HepG2 (cell line): ENCODE results near the gene L3MBTL1. TPM values are rescaled to one million over a fixed set of nuclear protein-coding genes. Genes with fewer than 3 reads are reported as not detected.

Source experiments
- ATF7-NPFF ChIP-seq: sonication (generic); formaldehyde crosslinking; IDR thresholded peaks from 2 replicates; pipeline ENCODE4 v1.8.1; 2023; ENCODE audit warnings: mild to moderate bottlenecking, low read depth, missing genetic modification reagents, moderate library complexity
- FOXK2 ChIP-seq: fragments of 450-650 bp; IDR thresholded peaks from 2 replicates; pipeline ENCODE4 v1.6.1; 2016
- IRF9 ChIP-seq: sonication (generic); formaldehyde crosslinking; IDR thresholded peaks from 2 replicates; pipeline ENCODE4 v1.8.0; 2022; ENCODE audit warnings: missing genetic modification reagents, mild to moderate bottlenecking, borderline replicate concordance
- MAFG ChIP-seq: sonication (generic); formaldehyde crosslinking; IDR thresholded peaks from 2 replicates; pipeline ENCODE4 v1.5.1; 2020; ENCODE audit warnings: mild to moderate bottlenecking, missing genetic modification reagents
- MYNN ChIP-seq: sonication (generic); formaldehyde crosslinking; IDR thresholded peaks from 2 replicates; pipeline ENCODE4 v1.4.0; 2020; ENCODE audit warnings: mild to moderate bottlenecking, low read depth, missing genetic modification reagents
- PCBP1 ChIP-seq: fragments of 200-400 bp; formaldehyde crosslinking; IDR thresholded peaks from 2 replicates; pipeline ENCODE4 v1.6.1; 2017; ENCODE audit warnings: mild to moderate bottlenecking, low read depth, low read length, borderline replicate concordance
- SRSF1 ChIP-seq: fragments of 200-400 bp; formaldehyde crosslinking; optimal IDR thresholded peaks from 2 replicates; pipeline ENCODE3; 2017; ENCODE audit warnings: mild to moderate bottlenecking, low read depth, low read length, moderate library complexity
- TCF7 ChIP-seq: sonication (generic); IDR thresholded peaks from 2 replicates; pipeline ENCODE4 v1.6.1; 2016; ENCODE audit warnings: antibody characterized with exemption, low read depth
- TFAP4 ChIP-seq: sonication (generic); IDR thresholded peaks from 2 replicates; pipeline ENCODE4 v1.6.1; 2016; ENCODE audit warnings: low read depth, borderline replicate concordance
- THAP11 ChIP-seq: IDR thresholded peaks from 2 replicates; pipeline ENCODE4 v1.6.1; 2016; ENCODE audit warnings: missing biosample characterization, missing genetic modification reagents
- THAP8 ChIP-seq: sonication (generic); formaldehyde crosslinking; IDR thresholded peaks from 2 replicates; pipeline ENCODE4 v1.5.1; 2020; ENCODE audit warnings: missing genetic modification reagents, mild to moderate bottlenecking, borderline replicate concordance
- ZBTB33 ChIP-seq: sonication (generic); formaldehyde crosslinking; IDR thresholded peaks from 2 replicates; pipeline ENCODE4 v1.4.0; 2020; ENCODE audit warnings: missing genetic modification reagents
- ZBTB38 ChIP-seq: sonication (generic); formaldehyde crosslinking; IDR thresholded peaks from 2 replicates; pipeline ENCODE4 v1.5.1; 2020; ENCODE audit warnings: mild to moderate bottlenecking, missing genetic modification reagents
- ZBTB43 ChIP-seq: sonication (generic); formaldehyde crosslinking; conservative IDR thresholded peaks from 2 replicates; pipeline ENCODE4 v1.4.0; 2020; ENCODE audit warnings: missing genetic modification reagents
- ZNF337 ChIP-seq: sonication (generic); formaldehyde crosslinking; IDR thresholded peaks from 2 replicates; pipeline ENCODE4 v1.5.1; 2020; ENCODE audit warnings: missing genetic modification reagents, low read depth, mild to moderate bottlenecking, borderline replicate concordance
- ZNF543 ChIP-seq: sonication (generic); formaldehyde crosslinking; IDR thresholded peaks from 2 replicates; pipeline ENCODE4 v1.4.0; 2020; ENCODE audit warnings: mild to moderate bottlenecking, missing genetic modification reagents
- ZNF781 ChIP-seq: sonication (generic); formaldehyde crosslinking; IDR thresholded peaks from 2 replicates; pipeline ENCODE4 v1.5.1; 2020; ENCODE audit warnings: borderline replicate concordance, mild to moderate bottlenecking, missing genetic modification reagents; ENCODE audit errors: not compliant biosample characterization
- polyA plus RNA-seq, 8 experiments: library from polyadenylated mRNA; depleted of rRNA in 3 of 8; stranded (reverse) in 7 of 8; unstranded in 1 of 8; fragments of >200 nt; fragmentation: Illumina TruSeq in 4 of 8; extraction: Trizol in 4 of 8; gene quantifications; 2 replicates each; pipeline versions ENCODE4 v1.2.1 to v1.2.3, GENCODE V29; 2011 to 2016; ENCODE audit warnings: low read depth in 4 of 8, missing spikeins in 1 of 8, mixed read lengths in 1 of 8; ENCODE audit not compliant: insufficient read depth in 1 of 8
- total RNA-seq, 5 experiments: library from RNA; depleted of rRNA; stranded (reverse); fragments of >200 nt; fragmentation: Illumina TruSeq; extraction: Trizol; gene quantifications; 2 replicates each; pipeline ENCODE4 v1.2.3, GENCODE V29; 2016; ENCODE audit warnings: low read depth in 1 of 5
- TF ChIP-seq, protein P1 (sequence below): sonication (generic); formaldehyde crosslinking; IDR thresholded peaks from 2 replicates; pipeline ENCODE4 v1.5.0; 2020; ENCODE audit warnings: mild to moderate bottlenecking, missing genetic modification reagents
- TF ChIP-seq, protein P2 (sequence below): sonication (generic); formaldehyde crosslinking; IDR thresholded peaks from 2 replicates; pipeline ENCODE4 v1.4.0; 2020; ENCODE audit warnings: mild to moderate bottlenecking, missing genetic modification reagents

L3MBTL1 gene
- total and polyA plus RNA-seq, 2 of the 13 experiments (the other 11 are each of a cell fraction or from before 2014, with no cell fraction given), result 9.0 to 17.8 TPM

- TF ChIP-seq, protein P1, sequence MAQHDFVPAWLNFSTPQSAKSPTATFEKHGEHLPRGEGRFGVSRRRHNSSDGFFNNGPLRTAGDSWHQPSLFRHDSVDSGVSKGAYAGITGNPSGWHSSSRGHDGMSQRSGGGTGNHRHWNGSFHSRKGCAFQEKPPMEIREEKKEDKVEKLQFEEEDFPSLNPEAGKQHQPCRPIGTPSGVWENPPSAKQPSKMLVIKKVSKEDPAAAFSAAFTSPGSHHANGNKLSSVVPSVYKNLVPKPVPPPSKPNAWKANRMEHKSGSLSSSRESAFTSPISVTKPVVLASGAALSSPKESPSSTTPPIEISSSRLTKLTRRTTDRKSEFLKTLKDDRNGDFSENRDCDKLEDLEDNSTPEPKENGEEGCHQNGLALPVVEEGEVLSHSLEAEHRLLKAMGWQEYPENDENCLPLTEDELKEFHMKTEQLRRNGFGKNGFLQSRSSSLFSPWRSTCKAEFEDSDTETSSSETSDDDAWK (CRISPR knock-in tag), result no peak
- TF ChIP-seq ZNF337 (CRISPR knock-in tag), result peak; percentile 49; the same call in 1 of the 2 replicates
- TF ChIP-seq FOXK2, result no peak
- TF ChIP-seq MAFG (CRISPR knock-in tag), result peak; percentile 96
- peak; percentile 80; the same call in 1 of the 2 replicates for TF ChIP-seq ATF7-NPFF (CRISPR knock-in tag)
- no peak; the same call in 1 of the 2 replicates for TF ChIP-seq THAP8 (CRISPR knock-in tag)
- peak; percentile 82 for TF ChIP-seq ZBTB43
- peak; percentile 79; the same call in 1 of the 2 replicates for TF ChIP-seq IRF9 (CRISPR knock-in tag)
- peak; percentile 90 for TF ChIP-seq ZNF781 (CRISPR knock-in tag)
- peak; percentile 28 for TF ChIP-seq SRSF1
- TF ChIP-seq TFAP4, result no peak; the same call in none of the 2 replicates
- no peak for TF ChIP-seq PCBP1
- TF ChIP-seq ZNF543 (CRISPR knock-in tag), result 0 out of 2 replicates have a peak, but pooled peaks have one; percentile 7
- TF ChIP-seq, protein P2, sequence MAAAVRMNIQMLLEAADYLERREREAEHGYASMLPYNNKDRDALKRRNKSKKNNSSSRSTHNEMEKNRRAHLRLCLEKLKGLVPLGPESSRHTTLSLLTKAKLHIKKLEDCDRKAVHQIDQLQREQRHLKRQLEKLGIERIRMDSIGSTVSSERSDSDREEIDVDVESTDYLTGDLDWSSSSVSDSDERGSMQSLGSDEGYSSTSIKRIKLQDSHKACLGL, result peak; percentile 19; the same call in 1 of the 2 replicates
- peak; percentile 76 for TF ChIP-seq THAP11 (CRISPR knock-in tag)
- no peak for TF ChIP-seq MYNN
- peak; percentile 51; the same call in 1 of the 2 replicates for TF ChIP-seq ZBTB38
- TF ChIP-seq ZBTB33, result no peak; the same call in 1 of the 2 replicates
- no peak; the same call in 1 of the 2 replicates for TF ChIP-seq TCF7
Observed at GRCh38 chr20:43558412-43559146, 51.1 kb downstream of the L3MBTL1 start, which contains the start of gene SGK2 (continued).
